ENCODE data around the gene ARL5B.
A peak's percentile ranks its signal among the peaks of the same experiment; 100 is the strongest.

The ARL5B gene

GRCh38 chr10:18690541-18690940 is 31.3 kb downstream of the ARL5B start:
- no peak for DNase-seq (ENCODE audit: low read depth)
- in situ Hi-C loops (cut with HindIII; ENCODE audit: low sequenced_read_pairs) = no loop called here
- H3K4me3 ChIP-seq (ENCODE audit: low read depth, low read length) = no peak overlapping the region
- TF ChIP-seq CTCF (IDR thresholded peaks at IDR 0.05; ENCODE audit: low read depth, low read length, missing control alignments) = no peak

GRCh38 chr10:18699849-18700840 is 40.9 kb downstream of the ARL5B start:
- in situ Hi-C loops (cut with HindIII; ENCODE audit: low sequenced_read_pairs) = no loop called here
- DNase-seq (ENCODE audit: low read depth) = no peak
- H3K4me3 ChIP-seq (ENCODE audit: low read depth, low read length) = no peak overlapping the region
- no peak for TF ChIP-seq CTCF (IDR thresholded peaks at IDR 0.05; ENCODE audit: low read depth, low read length, missing control alignments)

DNA sequence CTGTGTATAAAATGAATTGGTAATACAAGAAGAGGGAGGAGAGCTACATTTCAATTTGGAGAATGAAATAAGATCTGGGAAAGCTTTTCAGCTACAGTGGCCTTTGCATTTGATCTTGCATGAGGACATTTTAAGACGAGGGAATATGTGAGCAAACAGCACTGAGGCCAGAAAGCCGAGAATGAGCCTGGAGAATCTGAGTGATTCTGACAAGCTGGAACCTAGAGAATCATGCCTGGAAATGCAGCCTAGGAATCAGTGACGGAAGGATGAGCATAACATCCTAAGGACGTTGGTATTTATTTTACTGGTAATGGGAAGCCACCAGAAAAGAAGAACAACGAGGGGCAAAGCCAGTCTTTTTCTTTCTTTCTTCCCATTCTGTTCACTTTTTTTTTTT is 44.3 kb downstream of the ARL5B start:
- DNase-seq (ENCODE audit: low read depth) = no peak
- in situ Hi-C loops (cut with HindIII; ENCODE audit: low sequenced_read_pairs) = no loop called here
- no peak for TF ChIP-seq CTCF (IDR thresholded peaks at IDR 0.05; ENCODE audit: low read depth, low read length, missing control alignments)
- H3K4me3 ChIP-seq (ENCODE audit: low read depth, low read length) = no peak overlapping the region

DNA sequence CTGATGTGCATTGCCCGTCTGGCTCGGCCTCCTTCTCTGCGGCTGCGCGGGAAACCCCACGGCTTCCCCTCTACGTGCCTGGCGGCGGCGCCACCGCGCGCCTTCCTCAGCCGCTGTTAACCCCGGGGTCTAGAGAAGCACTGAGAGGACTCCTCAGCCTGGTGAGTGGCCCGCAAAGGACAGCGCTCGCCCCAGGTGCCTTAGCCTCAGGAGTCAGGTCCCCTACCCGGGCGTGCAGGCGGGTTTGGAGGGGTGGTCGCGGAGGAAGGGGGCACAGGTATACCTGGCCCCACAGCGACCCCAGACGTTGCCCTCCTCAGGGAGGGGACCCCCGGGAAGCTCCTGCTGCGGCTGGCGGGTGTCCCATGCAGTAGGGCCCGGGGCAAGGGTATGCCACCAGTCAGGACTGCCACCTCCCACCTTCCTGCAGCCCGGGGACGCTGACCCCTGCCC is 51.0 kb downstream of the ARL5B start:
- no peak for TF ChIP-seq CTCF (IDR thresholded peaks at IDR 0.05; ENCODE audit: low read depth, low read length, missing control alignments)
- in situ Hi-C loops (cut with HindIII; ENCODE audit: low sequenced_read_pairs) = no loop called here
- no peak for DNase-seq (ENCODE audit: low read depth)

GRCh38 chr10:18713077-18713476 is 53.8 kb downstream of the ARL5B start:
- no peak overlapping the region for H3K4me3 ChIP-seq (ENCODE audit: low read depth, low read length)
- no peak for TF ChIP-seq CTCF (IDR thresholded peaks at IDR 0.05; ENCODE audit: low read depth, low read length, missing control alignments)
- in situ Hi-C loops (cut with HindIII; ENCODE audit: low sequenced_read_pairs) = no loop called here
- peak; percentile 87 for DNase-seq (ENCODE audit: low read depth)

More for the DNA sequence above, 51.0 kb downstream of the ARL5B start:
- no peak overlapping the region for H3K4me3 ChIP-seq (ENCODE audit: low read depth, low read length)

- TF ChIP-seq CTCF (IDR thresholded peaks at IDR 0.05; ENCODE audit: low read depth, low read length, missing control alignments) = no peak
- in situ Hi-C loops (cut with HindIII; ENCODE audit: low sequenced_read_pairs) = no loop called here
- no peak for DNase-seq (ENCODE audit: low read depth)
- H3K4me3 ChIP-seq (ENCODE audit: low read depth, low read length) = no peak overlapping the region
These were observed 59.8 kb downstream of the ARL5B start for GRCh38 chr10:18718991-18719390.

Measured in astrocyte of the cerebellum (primary cell).